ENCODE data around the gene ADGRL3.
A peak's percentile ranks its signal among the peaks of the same experiment; 100 is the strongest.
"Not testable (repeated sequence)": the region's sequence is repeated elsewhere in the genome, so short reads cannot be mapped to it uniquely, and the experiment has no call there.

ADGRL3 gene

GRCh38 chr4:61199873-61200186 is 296 bp upstream of the ADGRL3 start:
- DNase-seq (no peak), ATAC-seq (replicated peaks) (no peak)
- Mint-ChIP-seq H3K36me3 (peaks cover 0 to 6% of the 10 kb centered on the region in 2 donors), H3K4me1 (peaks cover 7 to 16% of the 10 kb centered on the region in 2 donors), H3K9me3 (no peaks in the 10 kb centered on the region), H3K27me3 (peaks cover 48 to 54% of the 10 kb centered on the region in 2 donors), H3K27ac (peak overlapping the region; percentile 47), H3K4me3 (no peak overlapping the region)

DNA sequence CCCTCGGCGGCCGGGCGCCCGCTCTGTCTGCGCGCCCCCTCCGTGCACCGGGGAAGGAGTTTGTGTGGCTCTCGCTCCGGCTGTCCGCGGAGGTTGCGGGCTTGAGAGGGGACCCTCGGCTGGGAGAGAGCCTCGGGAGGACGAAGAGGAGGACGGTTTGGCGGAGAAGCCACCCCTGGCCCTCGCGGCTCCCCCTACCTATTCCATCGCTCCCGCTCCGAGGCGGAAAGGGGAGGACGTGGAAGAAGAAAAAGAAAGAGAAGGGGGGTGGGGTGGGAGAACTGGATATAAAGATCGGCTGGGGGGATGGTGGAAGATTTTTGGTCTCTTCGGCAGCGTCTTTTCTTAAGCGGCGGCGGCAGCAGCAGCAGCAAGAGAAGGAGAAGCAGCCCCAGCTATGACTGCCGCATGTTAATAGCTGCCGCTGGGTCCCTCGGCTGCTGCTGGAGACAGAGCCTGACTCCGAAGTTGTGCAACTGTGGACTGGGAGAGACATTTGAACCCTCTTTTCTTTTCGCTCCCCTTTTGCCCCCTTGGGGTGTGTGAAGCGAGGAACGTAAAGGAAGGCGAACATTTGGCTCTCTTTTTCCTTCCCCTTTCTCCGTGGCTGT is 895 bp downstream of the ADGRL3 start:
- H3K27me3 Mint-ChIP-seq, result peaks cover 53 to 63% of the 10 kb centered on the region in 2 donors
- ATAC-seq (replicated peaks) (no peak), DNase-seq (no peak)
- H3K36me3 Mint-ChIP-seq, result peaks cover 0 to 6% of the 10 kb centered on the region in 2 donors
- no peaks in the 10 kb centered on the region for H3K9me3 Mint-ChIP-seq
- peak overlapping the region; percentile 75 for H3K27ac Mint-ChIP-seq
- H3K4me3 Mint-ChIP-seq, result no peak overlapping the region
- H3K4me1 Mint-ChIP-seq, result peaks cover 7 to 16% of the 10 kb centered on the region in 2 donors

- Mint-ChIP-seq H3K27ac (peak overlapping the region; percentile 78), H3K4me1 (peaks cover 7 to 16% of the 10 kb centered on the region in 2 donors), H3K4me3 (peak overlapping the region in 1 of 2 donors; percentile 49), H3K9me3 (no peaks in the 10 kb centered on the region), H3K27me3 (peaks cover 53 to 63% of the 10 kb centered on the region in 2 donors), H3K36me3 (peaks cover 0 to 6% of the 10 kb centered on the region in 2 donors)
- ATAC-seq (replicated peaks) (no peak), DNase-seq (no peak)
Measured at GRCh38 chr4:61201561-61201960, 1.4 kb downstream of the ADGRL3 start.

- Mint-ChIP-seq H3K36me3 (peaks cover 0 to 6% of the 10 kb centered on the region in 2 donors), H3K9me3 (peaks cover under 1% of the 10 kb centered on the region in 2 donors), H3K27ac (peak overlapping the region; percentile 25), H3K4me1 (peaks cover 7 to 16% of the 10 kb centered on the region in 2 donors), H3K4me3 (no peak overlapping the region), H3K27me3 (peaks cover 53 to 63% of the 10 kb centered on the region in 2 donors)
- ATAC-seq (replicated peaks), result no peak
- no peak for DNase-seq
Measured at GRCh38 chr4:61201961-61202637, 2.0 kb downstream of the ADGRL3 start.

- Mint-ChIP-seq H3K4me3 (no peak overlapping the region), H3K36me3 (peaks cover 0 to 6% of the 10 kb centered on the region in 2 donors), H3K27me3 (peaks cover 53 to 63% of the 10 kb centered on the region in 2 donors), H3K9me3 (peaks cover 3 to 5% of the 10 kb centered on the region in 2 donors), H3K27ac (peak overlapping the region; percentile 44), H3K4me1 (peaks cover 7 to 16% of the 10 kb centered on the region in 2 donors)
- ATAC-seq (replicated peaks) (no peak), DNase-seq (no peak)
Measured at GRCh38 chr4:61202638-61203435, 2.7 kb downstream of the ADGRL3 start.

DNA sequence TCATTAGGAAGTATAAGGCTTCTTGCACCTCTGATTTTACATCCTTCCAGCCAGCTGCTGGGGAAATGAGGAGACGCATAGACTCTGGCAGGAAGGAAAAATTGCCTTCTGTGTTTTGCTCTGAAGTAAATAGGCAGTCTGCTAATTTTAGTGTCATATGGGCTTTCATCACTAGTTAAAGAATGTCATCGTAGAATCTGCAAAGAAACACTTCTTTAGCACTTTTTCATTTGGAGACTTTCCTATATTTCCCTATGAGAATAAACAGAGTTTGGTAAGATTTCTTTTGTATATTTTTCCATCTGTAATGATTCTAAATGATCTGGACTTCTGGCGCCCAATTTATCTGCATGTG is 3.3 kb downstream of the ADGRL3 start:
- peaks cover 53 to 63% of the 10 kb centered on the region in 2 donors for H3K27me3 Mint-ChIP-seq
- no peak overlapping the region for H3K27ac Mint-ChIP-seq
- no peak overlapping the region for H3K4me3 Mint-ChIP-seq
- no peak for ATAC-seq (replicated peaks)
- H3K4me1 Mint-ChIP-seq, result peaks cover 7 to 16% of the 10 kb centered on the region in 2 donors
- H3K9me3 Mint-ChIP-seq, result peaks cover 3 to 5% of the 10 kb centered on the region in 2 donors
- peaks cover 0 to 6% of the 10 kb centered on the region in 2 donors for H3K36me3 Mint-ChIP-seq
- DNase-seq, result no peak

DNA sequence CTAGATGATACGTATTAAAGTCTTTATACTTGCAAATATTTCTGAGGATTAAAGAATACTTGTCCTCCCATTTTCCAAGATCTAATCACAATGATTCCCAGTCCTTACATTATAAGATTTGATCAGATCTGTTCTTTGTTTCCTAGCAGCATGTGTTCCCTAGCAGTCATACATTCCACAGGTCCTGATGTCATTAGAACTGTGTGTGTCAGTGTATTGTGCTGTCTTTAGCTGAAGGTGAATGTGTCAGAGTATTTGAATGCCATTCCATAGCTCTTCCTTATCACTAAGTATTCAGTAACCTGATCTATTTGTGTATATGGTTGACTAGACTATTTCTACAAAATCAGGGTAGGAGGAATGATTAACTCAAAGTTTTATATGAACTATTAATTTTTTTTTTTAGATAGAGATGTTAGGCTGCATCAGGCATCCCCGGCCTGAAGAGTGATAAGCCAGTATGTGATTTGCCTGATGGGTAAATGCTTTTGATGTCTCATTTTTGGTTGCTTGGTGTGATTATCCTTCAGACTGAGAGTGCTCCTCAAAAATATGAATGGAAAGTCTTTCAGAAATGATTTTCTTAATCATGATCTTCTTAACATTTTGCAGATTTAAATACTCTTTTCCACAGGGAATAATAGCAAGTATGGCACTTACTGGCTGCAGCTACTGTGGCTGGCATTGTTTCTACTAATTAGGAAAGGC is 4.4 kb downstream of the ADGRL3 start:
- no peak overlapping the region for H3K4me3 Mint-ChIP-seq

GRCh38 chr4:61205066-61205465 is 4.9 kb downstream of the ADGRL3 start:
- peaks cover 3 to 5% of the 10 kb centered on the region in 2 donors for H3K9me3 Mint-ChIP-seq
- no peak overlapping the region for H3K4me3 Mint-ChIP-seq
- ATAC-seq (replicated peaks) (no peak), DNase-seq (no peak)
- no peak overlapping the region for H3K27ac Mint-ChIP-seq
- H3K4me1 Mint-ChIP-seq, result peaks cover 5 to 16% of the 10 kb centered on the region in 2 donors
- H3K27me3 Mint-ChIP-seq, result peaks cover 42 to 48% of the 10 kb centered on the region in 2 donors
- H3K36me3 Mint-ChIP-seq, result peaks cover 0 to 6% of the 10 kb centered on the region in 2 donors

More for the DNA sequence above, 4.4 kb downstream of the ADGRL3 start:
- no peak for DNase-seq
- Mint-ChIP-seq H3K9me3 (peaks cover 3 to 5% of the 10 kb centered on the region in 2 donors), H3K27me3 (peaks cover 47 to 54% of the 10 kb centered on the region in 2 donors), H3K27ac (no peak overlapping the region), H3K36me3 (peaks cover 0 to 6% of the 10 kb centered on the region in 2 donors), H3K4me1 (peaks cover 7 to 16% of the 10 kb centered on the region in 2 donors)
- ATAC-seq (replicated peaks), result no peak

- H3K27ac Mint-ChIP-seq; DNase-seq; H3K9me3 Mint-ChIP-seq; H3K4me3 Mint-ChIP-seq; H3K36me3 Mint-ChIP-seq; H3K4me1 Mint-ChIP-seq; ATAC-seq (replicated peaks): not testable (repeated sequence)
- H3K27me3 Mint-ChIP-seq, result peaks cover 23 to 28% of the 10 kb centered on the region in 2 donors
Measured at GRCh38 chr4:61207156-61207555, 7.0 kb downstream of the ADGRL3 start.

DNA sequence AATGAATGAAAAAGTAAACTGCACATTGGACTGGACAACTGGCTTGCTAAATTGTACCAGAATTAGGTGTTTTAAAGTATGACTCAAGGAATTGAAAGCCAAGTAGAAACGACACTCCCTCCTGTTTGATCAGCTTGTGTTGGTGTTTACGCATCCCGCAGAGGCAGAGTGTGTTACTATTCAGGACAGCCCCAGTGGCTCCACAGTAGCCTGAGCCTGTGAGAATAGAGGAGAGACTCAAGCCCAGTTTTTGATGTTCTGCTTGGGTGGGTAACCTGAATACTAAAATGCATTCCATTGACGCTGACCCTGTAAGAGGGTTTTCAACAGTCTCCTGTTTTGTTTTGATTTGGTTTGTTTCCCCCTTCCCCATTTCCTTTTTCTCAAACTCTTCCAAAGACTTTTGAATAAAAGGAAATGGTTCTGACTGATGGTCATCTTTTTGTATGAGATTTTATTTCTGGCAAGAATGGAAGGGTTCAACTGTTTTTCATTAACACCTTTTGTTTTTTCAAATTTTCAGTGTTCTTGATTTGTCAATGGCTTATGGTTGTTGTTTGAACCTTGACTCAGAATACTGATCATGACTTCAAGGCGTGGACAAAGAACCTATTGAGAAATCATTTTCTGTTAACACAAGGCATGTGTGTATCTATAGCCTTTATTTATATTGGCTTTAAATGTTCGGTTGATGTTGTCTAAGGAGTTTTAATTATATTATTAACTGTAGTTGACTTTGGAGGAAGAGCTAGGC is 10.2 kb downstream of the ADGRL3 start:
- DNase-seq (no peak), ATAC-seq (replicated peaks) (no peak)
- Mint-ChIP-seq H3K4me1 (no peaks in the 10 kb centered on the region), H3K27ac (no peak overlapping the region), H3K4me3 (no peak overlapping the region), H3K9me3 (peaks cover 3 to 5% of the 10 kb centered on the region in 2 donors), H3K27me3 (peaks cover 5% of the 10 kb centered on the region in 2 donors), H3K36me3 (no peaks in the 10 kb centered on the region)

DNA sequence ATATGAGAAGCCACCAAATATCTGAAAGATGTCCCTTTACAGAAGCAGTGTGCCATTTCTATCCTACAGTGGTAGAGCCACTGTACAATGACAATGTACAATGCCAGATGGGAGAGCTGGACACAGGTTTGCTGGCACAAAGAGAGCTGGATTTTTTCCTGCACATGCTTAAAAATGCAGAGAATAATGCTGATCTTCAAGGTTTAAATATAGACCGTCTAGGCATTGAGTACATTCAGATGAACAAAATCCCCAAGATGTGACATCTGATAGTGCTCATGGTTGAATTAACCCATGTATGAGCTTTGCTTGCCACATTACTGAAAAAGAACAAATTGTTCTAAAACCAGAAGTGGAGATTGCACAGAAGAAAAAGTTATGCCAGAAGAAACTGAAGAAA is 11.7 kb downstream of the ADGRL3 start:
- H3K4me3 Mint-ChIP-seq, result no peak overlapping the region
- ATAC-seq (replicated peaks), result no peak
- no peaks in the 10 kb centered on the region for H3K36me3 Mint-ChIP-seq
- no peaks in the 10 kb centered on the region for H3K4me1 Mint-ChIP-seq
- H3K9me3 Mint-ChIP-seq, result peaks cover 3 to 5% of the 10 kb centered on the region in 2 donors
- DNase-seq, result no peak
- no peaks in the 10 kb centered on the region for H3K27me3 Mint-ChIP-seq
- no peak overlapping the region for H3K27ac Mint-ChIP-seq

DNA sequence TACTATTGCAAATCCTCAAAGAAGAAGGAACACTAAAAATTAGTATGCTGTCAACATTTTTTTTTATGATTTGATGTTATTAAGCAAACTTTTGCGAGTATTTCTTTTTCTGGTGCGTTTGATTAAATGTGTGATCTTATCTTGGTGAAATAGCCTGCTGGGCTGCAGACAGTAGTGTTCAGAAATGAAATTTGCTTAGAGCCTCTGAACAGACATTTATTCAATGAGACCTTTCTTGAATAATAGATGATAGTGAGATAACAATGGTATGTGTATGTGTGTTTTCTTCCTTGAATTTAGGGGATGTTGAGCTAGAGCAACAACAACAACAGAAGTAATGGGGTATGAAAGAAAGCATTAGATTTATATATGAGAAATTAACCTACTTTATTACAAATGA is 12.7 kb downstream of the ADGRL3 start:
- Mint-ChIP-seq H3K36me3 (no peaks in the 10 kb centered on the region), H3K4me3 (no peak overlapping the region), H3K9me3 (no peaks in the 10 kb centered on the region), H3K27ac (no peak overlapping the region), H3K27me3 (no peaks in the 10 kb centered on the region), H3K4me1 (no peaks in the 10 kb centered on the region)
- no peak for ATAC-seq (replicated peaks)
- no peak for DNase-seq

GRCh38 chr4:61214680-61215079 is 14.6 kb downstream of the ADGRL3 start:
- ATAC-seq (replicated peaks) (no peak), DNase-seq (no peak)
- Mint-ChIP-seq H3K4me1 (no peaks in the 10 kb centered on the region), H3K36me3 (no peaks in the 10 kb centered on the region), H3K4me3 (no peak overlapping the region), H3K27me3 (no peaks in the 10 kb centered on the region), H3K27ac (no peak overlapping the region), H3K9me3 (peaks cover 0 to 2% of the 10 kb centered on the region in 2 donors)

Data from stimulated activated naive B cell treated with anti-CD40 and anti-IgM and Interleukin-4, amounts not matched to agents 10 μg/mL and 1 μg/mL and 100 μg/mL, for 72 hours (primary cell).